H1 (cell line): ENCODE results near the gene NXT2. TPM values are rescaled to one million over a fixed set of nuclear protein-coding genes. Genes with fewer than 3 reads are reported as not detected.
"Not testable (repeated sequence)": the region's sequence is repeated elsewhere in the genome, so short reads cannot be mapped to it uniquely, and the experiment has no call there.

Experiments used
- CTCF ChIA-PET: fragments of 300-600 bp; sonication (Branson Sonifier 250); formaldehyde crosslinking; loops from one replicate; lab custom pipeline; 2021; ENCODE audit not compliant: partially characterized antibody; lab: Charles Lee
- POLR2A ChIA-PET: fragments of 300-600 bp; sonication (Branson Sonifier 250); formaldehyde crosslinking; loops from one replicate; lab custom pipeline; 2021; ENCODE audit warnings: inconsistent platforms; ENCODE audit not compliant: partially characterized antibody; lab: Charles Lee
- DNase-seq, 2 experiments: peaks; one replicate each; pipeline versions ENCODE4 v3.0.0 to v3.0.0-alpha.2; 2010 to 2022; ENCODE audit warnings: low spot score in 2 of 2, low read depth in 1 of 2, mixed read lengths in 1 of 2
- FAIRE-seq: peaks from 2 replicates; lab custom pipeline; 2011; peaks lifted over from hg19 to GRCh38; lab: Jason Lieb, UNC
- H2AFZ ChIP-seq: 2 replicates; pipeline ENCODE4 v1.8.1; 2012; ENCODE audit warnings: low read length, inconsistent platforms
- H2AK5ac ChIP-seq: 2 replicates; pipeline ENCODE4 v1.6.1; 2013; ENCODE audit warnings: low read depth, low read length
- H2BK120ac ChIP-seq: replicated peaks from 2 replicates; pipeline ENCODE3; 2013; ENCODE audit warnings: low read depth, low read length, inconsistent platforms
- H2BK12ac ChIP-seq: 2 replicates; pipeline ENCODE4 v1.6.1; 2013; ENCODE audit warnings: low read depth, low read length
- H2BK15ac ChIP-seq: 2 replicates; pipeline ENCODE4 v1.6.1; 2013; ENCODE audit warnings: low read length
- H2BK20ac ChIP-seq: 2 replicates; pipeline ENCODE4 v1.6.1; 2013; ENCODE audit warnings: low read length
- H2BK5ac ChIP-seq: 2 replicates; pipeline ENCODE4 v1.6.1; 2013; ENCODE audit warnings: low read depth, low read length
- H3K14ac ChIP-seq: 2 replicates; pipeline ENCODE4 v1.6.1; 2013; ENCODE audit warnings: inconsistent platforms; ENCODE audit not compliant: insufficient read length
- H3K18ac ChIP-seq: 2 replicates; pipeline ENCODE4 v1.6.1; 2013; ENCODE audit warnings: low read length; ENCODE audit errors: extremely low read depth
- H3K23ac ChIP-seq: 2 replicates; pipeline ENCODE4 v1.6.1; 2013; ENCODE audit warnings: inconsistent platforms; ENCODE audit not compliant: insufficient read length
- H3K23me2 ChIP-seq: 2 replicates; pipeline ENCODE4 v1.6.1; 2013; ENCODE audit warnings: low read depth, low read length
- H3K27ac ChIP-seq: 2 replicates; pipeline ENCODE4 v1.6.1; 2011; ENCODE audit warnings: low read depth, low read length, inconsistent platforms
- H3K27me3 ChIP-seq, 4 experiments: replicated peaks in 1 of 4; 1 replicate in 1 of 4; 2 replicates in 3 of 4; pipeline versions ENCODE4 v1.6.1 to v1.8.1; 2011 to 2013; ENCODE audit warnings: low read length in 3 of 4, mild to moderate bottlenecking in 3 of 4, inconsistent platforms in 2 of 4, mixed read lengths in 2 of 4, moderate library complexity in 1 of 4; ENCODE audit not compliant: control insufficient read depth in 3 of 4, insufficient read depth in 3 of 4; ENCODE audit errors: extremely low read depth in 1 of 4
- H3K36me3 ChIP-seq, 4 experiments: 2 replicates each; pipeline versions ENCODE4 v1.6.1 to v1.8.1; 2011 to 2013; ENCODE audit warnings: mild to moderate bottlenecking in 4 of 4, low read length in 3 of 4, moderate library complexity in 2 of 4, control low read depth in 1 of 4, inconsistent platforms in 1 of 4; ENCODE audit not compliant: insufficient read depth in 4 of 4, control insufficient read depth in 2 of 4
- H3K4ac ChIP-seq: replicated peaks from 2 replicates; pipeline ENCODE3; 2013; ENCODE audit warnings: low read length, low read depth, mixed read lengths, inconsistent platforms; ENCODE audit not compliant: insufficient read length
- H3K4me1 ChIP-seq, 4 experiments: replicated peaks in 1 of 4; 1 replicate in 1 of 4; 2 replicates in 3 of 4; pipeline versions ENCODE4 v1.6.1 to v1.8.1; 2011 to 2013; ENCODE audit warnings: low read length in 3 of 4, inconsistent platforms in 2 of 4, mixed read lengths in 1 of 4; ENCODE audit not compliant: insufficient read depth in 4 of 4, control insufficient read depth in 3 of 4
- H3K4me2 ChIP-seq, 2 experiments: 2 replicates each; pipeline versions ENCODE4 v1.6.1 to v1.8.1; 2011 to 2013; ENCODE audit warnings: low read depth in 2 of 2, low read length in 2 of 2, control low read depth in 1 of 2, inconsistent platforms in 1 of 2, mild to moderate bottlenecking in 1 of 2; ENCODE audit not compliant: insufficient read depth in 1 of 2
- H3K4me3 ChIP-seq, 4 experiments: fragments of 200-600, 300-600 bp in 1 of 4; sonication (generic), shearing (Covaris generic), sonication (Bioruptor Twin) in 1 of 4; 2 replicates each; pipeline versions ENCODE4 v1.5.1 to v1.8.1; 2011 to 2016; ENCODE audit warnings: low read length in 4 of 4, low read depth in 3 of 4, control low read depth in 2 of 4, inconsistent platforms in 2 of 4, mild to moderate bottlenecking in 2 of 4, mixed read lengths in 1 of 4, moderate library complexity in 1 of 4; ENCODE audit not compliant: insufficient read depth in 2 of 4; ENCODE audit errors: extremely low read depth in 1 of 4
- H3K56ac ChIP-seq: replicated peaks from 2 replicates; pipeline ENCODE3; 2013; ENCODE audit warnings: low read depth, mild to moderate bottlenecking, mixed read lengths, low read length, inconsistent platforms; ENCODE audit not compliant: insufficient read length
- H3K79me1 ChIP-seq: 2 replicates; pipeline ENCODE4 v1.6.1; 2013; ENCODE audit warnings: low read depth, low read length, control low read depth
- H3K79me2 ChIP-seq, 2 experiments: 2 replicates each; pipeline versions ENCODE4 v1.6.1 to v1.8.1; 2012 to 2013; ENCODE audit warnings: low read length in 2 of 2, mild to moderate bottlenecking in 2 of 2, inconsistent platforms in 1 of 2; ENCODE audit not compliant: insufficient read depth in 2 of 2, control insufficient read depth in 1 of 2
- H3K9ac ChIP-seq, 4 experiments: replicated peaks in 1 of 4; 1 replicate in 1 of 4; 2 replicates in 3 of 4; pipeline versions ENCODE4 v1.6.1 to v1.8.1; 2011 to 2013; ENCODE audit warnings: low read depth in 3 of 4, low read length in 3 of 4, control low read depth in 2 of 4, mild to moderate bottlenecking in 2 of 4, moderate library complexity in 2 of 4, inconsistent platforms in 1 of 4; ENCODE audit errors: extremely low read depth in 1 of 4
- H3K9me3 ChIP-seq, 2 experiments: 2 replicates each; pipeline versions ENCODE4 v1.6.1 to v1.8.1; 2012 to 2013; ENCODE audit warnings: mild to moderate bottlenecking in 2 of 2, moderate library complexity in 2 of 2, control low read depth in 1 of 2, inconsistent platforms in 1 of 2, low read depth in 1 of 2, low read length in 1 of 2, mixed read lengths in 1 of 2; ENCODE audit not compliant: insufficient read depth in 2 of 2
- H4K20me1 ChIP-seq, 2 experiments: replicated peaks in 1 of 2; 2 replicates each; pipeline versions ENCODE3 to v1.8.1; 2011 to 2013; ENCODE audit warnings: inconsistent platforms in 2 of 2, low read length in 2 of 2, mild to moderate bottlenecking in 1 of 2; ENCODE audit not compliant: insufficient read depth in 2 of 2, control insufficient read depth in 1 of 2
- H4K5ac ChIP-seq: 2 replicates; pipeline ENCODE4 v1.6.1; 2013; ENCODE audit warnings: low read length, low read depth, mixed read lengths, inconsistent platforms; ENCODE audit not compliant: insufficient read length
- H4K8ac ChIP-seq: 2 replicates; pipeline ENCODE4 v1.8.0; 2013; ENCODE audit warnings: mild to moderate bottlenecking, moderate library complexity, low read length, inconsistent platforms; ENCODE audit not compliant: insufficient read depth; ENCODE audit errors: extremely low read depth
- H4K91ac ChIP-seq: replicated peaks from 2 replicates; pipeline ENCODE3; 2013; ENCODE audit warnings: low read length, mixed read lengths, inconsistent platforms; ENCODE audit not compliant: insufficient read length
- WGBS, 2 experiments: shearing (Covaris generic) in 1 of 2; methylation state at CpG; one replicate each; pipeline versions ENCODE4 v1.1.6 to v1.1.7; 2013 to 2015; ENCODE audit warnings: low lambda C conversion rate in 2 of 2, mixed read lengths in 2 of 2, inconsistent platforms in 1 of 2, low coverage in 1 of 2, missing lambda C conversion rate in 1 of 2; ENCODE audit not compliant: insufficient replicate concordance in 2 of 2, insufficient coverage in 1 of 2, insufficient read length in 1 of 2; ENCODE audit errors: extremely low coverage in 1 of 2, missing lambda C conversion rate in 1 of 2; 5-methylcytosine and 5-hydroxymethylcytosine counted together
- polyA plus RNA-seq, 7 experiments: library from polyadenylated mRNA; depleted of rRNA in 3 of 7; stranded (reverse) in 5 of 7; unstranded in 2 of 7; fragments of >200 nt in 5 of 7; fragments of 200-250 nt in 2 of 7; gene quantifications; 1 replicate in 5 of 7; 2 replicates in 1 of 7; 4 replicates in 1 of 7; pipeline versions ENCODE4 v1.2.1 to v1.2.3, GENCODE V29; 2011 to 2013; ENCODE audit warnings: missing spikeins in 2 of 7, mixed read lengths in 2 of 7
- total RNA-seq: library from RNA; stranded (reverse); fragmentation: NEBNext Ultra II Directional; extraction: Animal tissue kit (Norgen Biotek cat#: 25700); gene quantifications from 2 replicates; pipeline ENCODE4 v1.2.1, GENCODE V29; 2021

The NXT2 gene
- total and polyA plus RNA-seq, 2 of the 8 experiments (the other 6 are each of a cell fraction or from before 2014, with no cell fraction given): 6.1 to 13.5 TPM

DNA sequence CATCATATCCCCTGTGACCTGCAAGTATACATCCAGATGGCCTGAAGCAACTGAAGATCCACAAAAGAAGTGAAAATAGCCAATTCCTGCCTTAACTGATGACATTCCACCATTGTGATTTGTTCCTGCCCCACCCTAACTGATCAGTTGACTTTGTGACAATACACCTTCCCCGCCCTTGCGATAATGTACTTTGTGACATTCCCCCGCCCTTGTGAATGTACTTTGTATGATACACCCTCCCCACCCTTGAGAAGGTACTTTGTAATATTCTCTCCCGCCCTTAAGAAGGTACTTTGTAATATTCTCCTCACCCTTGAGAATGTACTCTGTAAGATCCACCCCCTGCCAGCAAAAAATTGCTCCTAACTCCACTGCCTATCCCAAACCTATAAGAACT is 39.4 kb downstream of the NXT2 start:
- H2BK20ac ChIP-seq, H2BK12ac ChIP-seq, H3K4me3 ChIP-seq, H2BK5ac ChIP-seq, H3K79me1 ChIP-seq, H3K4me2 ChIP-seq, POLR2A ChIA-PET, H3K23ac ChIP-seq, H2BK120ac ChIP-seq, H4K91ac ChIP-seq, H3K4me1 ChIP-seq, H3K4ac ChIP-seq, H2AFZ ChIP-seq, H3K36me3 ChIP-seq, H4K20me1 ChIP-seq, H3K56ac ChIP-seq, FAIRE-seq, H3K9me3 ChIP-seq, CTCF ChIA-PET, H3K14ac ChIP-seq, H3K23me2 ChIP-seq, H3K27ac ChIP-seq, H4K5ac ChIP-seq, H2BK15ac ChIP-seq, H3K79me2 ChIP-seq, H3K9ac ChIP-seq, H2AK5ac ChIP-seq, H4K8ac ChIP-seq, DNase-seq, H3K27me3 ChIP-seq, H3K18ac ChIP-seq: not testable (repeated sequence)
- WGBS, 2 experiments: 86% methylated on average over 1 of the region's 4 CpGs; no CpG with 5 or more reads in 1 of the 2 experiments
